Measurements from ENCODE around the gene KCTD8.

DNA sequence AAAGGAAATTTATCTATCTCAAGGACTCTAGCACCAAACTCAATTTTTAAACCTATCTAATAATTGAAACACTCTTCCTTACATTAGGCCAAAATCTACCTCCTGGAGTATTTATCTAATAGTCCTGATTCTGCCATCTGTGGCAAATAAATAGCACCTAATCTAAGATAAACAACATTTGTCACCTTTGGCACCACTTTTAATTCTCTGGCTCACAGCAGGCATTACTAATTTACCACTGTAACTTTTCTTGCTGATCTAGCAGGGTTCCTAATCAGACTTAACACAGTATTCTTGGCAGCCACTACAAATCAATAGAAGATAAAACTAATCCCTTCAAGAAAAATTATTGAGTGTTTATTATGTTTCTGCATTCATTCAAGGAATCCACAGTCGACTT is 161.1 kb downstream of the KCTD8 start:
- TF ChIP-seq, protein P1, sequence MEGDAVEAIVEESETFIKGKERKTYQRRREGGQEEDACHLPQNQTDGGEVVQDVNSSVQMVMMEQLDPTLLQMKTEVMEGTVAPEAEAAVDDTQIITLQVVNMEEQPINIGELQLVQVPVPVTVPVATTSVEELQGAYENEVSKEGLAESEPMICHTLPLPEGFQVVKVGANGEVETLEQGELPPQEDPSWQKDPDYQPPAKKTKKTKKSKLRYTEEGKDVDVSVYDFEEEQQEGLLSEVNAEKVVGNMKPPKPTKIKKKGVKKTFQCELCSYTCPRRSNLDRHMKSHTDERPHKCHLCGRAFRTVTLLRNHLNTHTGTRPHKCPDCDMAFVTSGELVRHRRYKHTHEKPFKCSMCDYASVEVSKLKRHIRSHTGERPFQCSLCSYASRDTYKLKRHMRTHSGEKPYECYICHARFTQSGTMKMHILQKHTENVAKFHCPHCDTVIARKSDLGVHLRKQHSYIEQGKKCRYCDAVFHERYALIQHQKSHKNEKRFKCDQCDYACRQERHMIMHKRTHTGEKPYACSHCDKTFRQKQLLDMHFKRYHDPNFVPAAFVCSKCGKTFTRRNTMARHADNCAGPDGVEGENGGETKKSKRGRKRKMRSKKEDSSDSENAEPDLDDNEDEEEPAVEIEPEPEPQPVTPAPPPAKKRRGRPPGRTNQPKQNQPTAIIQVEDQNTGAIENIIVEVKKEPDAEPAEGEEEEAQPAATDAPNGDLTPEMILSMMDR (IDR thresholded peaks at IDR 0.05) = no peak
- no peak for TF ChIP-seq POLR2A (IDR thresholded peaks at IDR 0.05)
- TF ChIP-seq POLR2AphosphoS5 (IDR thresholded peaks at IDR 0.05) = peak in 2 of 3 donors; percentile 35 to 75
- TF ChIP-seq EP300 (IDR thresholded peaks at IDR 0.05) = no peak

Data from stomach (tissue), 4 donors.